Measurements from ENCODE around the gene GBA2.

GBA2 gene

GRCh38 chr9:35691757-35692301, 57.2 kb downstream of the GBA2 start:
- ATAC-seq = no peak
- TF ChIP-seq CSRNP3 (CRISPR knock-in tag; IDR thresholded peaks at IDR 0.05) (no peak), POU6F1 (CRISPR knock-in tag; IDR thresholded peaks at IDR 0.05; ENCODE audit: borderline replicate concordance, low read depth) (no peak), TCF4 (CRISPR knock-in tag; IDR thresholded peaks at IDR 0.05; ENCODE audit: borderline replicate concordance) (no peak), PATZ1 (CRISPR knock-in tag; IDR thresholded peaks at IDR 0.05; ENCODE audit: borderline replicate concordance) (no peak), ARNTL (CRISPR knock-in tag; IDR thresholded peaks at IDR 0.05; ENCODE audit: borderline replicate concordance, low read depth) (no peak)

GRCh38 chr9:35691334-35691650, 57.7 kb downstream of the GBA2 start:
- TF ChIP-seq TCF4 (CRISPR knock-in tag; IDR thresholded peaks at IDR 0.05; ENCODE audit: borderline replicate concordance) = no peak
- TF ChIP-seq SNAI2 (CRISPR knock-in tag; IDR thresholded peaks at IDR 0.05) = no peak
- no peak for TF ChIP-seq ISL1 (CRISPR knock-in tag; IDR thresholded peaks at IDR 0.05)
- TF ChIP-seq ARNTL (CRISPR knock-in tag; IDR thresholded peaks at IDR 0.05; ENCODE audit: borderline replicate concordance, low read depth) = no peak
- TF ChIP-seq CREB5 (CRISPR knock-in tag; IDR thresholded peaks at IDR 0.05; ENCODE audit: low read depth) = no peak
- no peak for TF ChIP-seq TSHZ2 (CRISPR knock-in tag; IDR thresholded peaks at IDR 0.05)
- TF ChIP-seq ESRRG (CRISPR knock-in tag; IDR thresholded peaks at IDR 0.05) = no peak
- TF ChIP-seq ZC3H10 (CRISPR knock-in tag; IDR thresholded peaks at IDR 0.05) = no peak
- ATAC-seq = peak; percentile 29; the same call in 2 of the 3 replicates

GRCh38 chr9:35690614-35691333, 58.3 kb downstream of the GBA2 start:
- TF ChIP-seq SNAI2 (CRISPR knock-in tag; IDR thresholded peaks at IDR 0.05) (no peak), OSR1 (CRISPR knock-in tag; IDR thresholded peaks at IDR 0.05) (no peak), ZNF8 (CRISPR knock-in tag; IDR thresholded peaks at IDR 0.05) (no peak), POU6F1 (CRISPR knock-in tag; IDR thresholded peaks at IDR 0.05; ENCODE audit: borderline replicate concordance, low read depth) (no peak), PATZ1 (CRISPR knock-in tag; IDR thresholded peaks at IDR 0.05; ENCODE audit: borderline replicate concordance) (peak; percentile 86; the same call in 1 of the 2 replicates)
- ATAC-seq = peak; percentile 60
